RWPE1 (cell line): ENCODE results near the gene DHRS12.

Experiments used
- CTCF ChIA-PET: fragments of 350-600 bp; sonication (Branson Sonifier 250); formaldehyde crosslinking; extraction: SDS; loops from one replicate; lab custom pipeline; 2021; lab: Yijun Ruan, JAX
- POLR2A ChIA-PET: fragments of 400-600 bp; formaldehyde crosslinking; extraction: SDS; loops from one replicate; lab custom pipeline; 2020; ENCODE audit warnings: antibody characterized with exemption; ENCODE audit not compliant: low non-redundant PET; lab: Yijun Ruan, JAX
- DNase-seq: peaks from one replicate; pipeline ENCODE4 v3.0.0; 2012; ENCODE audit warnings: low spot score
- H3K27ac ChIP-seq: fragments of 450-650 bp; 2 replicates; pipeline ENCODE4 v1.5.1; 2017
- TF ChIP-seq, protein P1 (sequence below): fragments of 450-650 bp; conservative IDR thresholded peaks from 2 replicates; pipeline ENCODE4 v1.5.1; 2017; ENCODE audit warnings: low read depth, mild to moderate bottlenecking

Gene DHRS12

DNA sequence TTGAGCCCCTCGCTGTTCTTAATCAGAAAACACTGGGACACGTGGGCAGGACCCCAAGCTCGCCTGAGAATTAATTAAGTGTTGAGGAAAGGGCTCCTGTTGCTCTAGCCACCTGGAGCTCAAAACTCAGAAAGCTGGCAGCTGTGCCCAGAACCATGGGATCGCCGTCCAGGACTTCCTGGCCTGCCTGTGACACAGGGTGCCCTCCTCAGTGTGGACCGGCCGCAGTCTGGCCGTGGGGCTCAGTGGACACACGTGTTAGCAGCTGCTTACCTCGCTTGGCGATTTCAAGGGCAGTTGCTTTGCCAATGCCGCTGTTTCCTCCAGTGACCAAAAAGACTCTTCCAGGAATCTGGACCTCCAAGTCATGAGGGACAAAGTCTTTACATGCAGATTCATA lies 4.7 kb downstream of the DHRS12 start:
- POLR2A ChIA-PET, result no interaction called here
- CTCF ChIA-PET, result no interaction called here
- H3K27ac ChIP-seq, result no peak overlapping the region
- TF ChIP-seq, protein P1, sequence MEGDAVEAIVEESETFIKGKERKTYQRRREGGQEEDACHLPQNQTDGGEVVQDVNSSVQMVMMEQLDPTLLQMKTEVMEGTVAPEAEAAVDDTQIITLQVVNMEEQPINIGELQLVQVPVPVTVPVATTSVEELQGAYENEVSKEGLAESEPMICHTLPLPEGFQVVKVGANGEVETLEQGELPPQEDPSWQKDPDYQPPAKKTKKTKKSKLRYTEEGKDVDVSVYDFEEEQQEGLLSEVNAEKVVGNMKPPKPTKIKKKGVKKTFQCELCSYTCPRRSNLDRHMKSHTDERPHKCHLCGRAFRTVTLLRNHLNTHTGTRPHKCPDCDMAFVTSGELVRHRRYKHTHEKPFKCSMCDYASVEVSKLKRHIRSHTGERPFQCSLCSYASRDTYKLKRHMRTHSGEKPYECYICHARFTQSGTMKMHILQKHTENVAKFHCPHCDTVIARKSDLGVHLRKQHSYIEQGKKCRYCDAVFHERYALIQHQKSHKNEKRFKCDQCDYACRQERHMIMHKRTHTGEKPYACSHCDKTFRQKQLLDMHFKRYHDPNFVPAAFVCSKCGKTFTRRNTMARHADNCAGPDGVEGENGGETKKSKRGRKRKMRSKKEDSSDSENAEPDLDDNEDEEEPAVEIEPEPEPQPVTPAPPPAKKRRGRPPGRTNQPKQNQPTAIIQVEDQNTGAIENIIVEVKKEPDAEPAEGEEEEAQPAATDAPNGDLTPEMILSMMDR, result no peak
- DNase-seq, result no peak

DNA sequence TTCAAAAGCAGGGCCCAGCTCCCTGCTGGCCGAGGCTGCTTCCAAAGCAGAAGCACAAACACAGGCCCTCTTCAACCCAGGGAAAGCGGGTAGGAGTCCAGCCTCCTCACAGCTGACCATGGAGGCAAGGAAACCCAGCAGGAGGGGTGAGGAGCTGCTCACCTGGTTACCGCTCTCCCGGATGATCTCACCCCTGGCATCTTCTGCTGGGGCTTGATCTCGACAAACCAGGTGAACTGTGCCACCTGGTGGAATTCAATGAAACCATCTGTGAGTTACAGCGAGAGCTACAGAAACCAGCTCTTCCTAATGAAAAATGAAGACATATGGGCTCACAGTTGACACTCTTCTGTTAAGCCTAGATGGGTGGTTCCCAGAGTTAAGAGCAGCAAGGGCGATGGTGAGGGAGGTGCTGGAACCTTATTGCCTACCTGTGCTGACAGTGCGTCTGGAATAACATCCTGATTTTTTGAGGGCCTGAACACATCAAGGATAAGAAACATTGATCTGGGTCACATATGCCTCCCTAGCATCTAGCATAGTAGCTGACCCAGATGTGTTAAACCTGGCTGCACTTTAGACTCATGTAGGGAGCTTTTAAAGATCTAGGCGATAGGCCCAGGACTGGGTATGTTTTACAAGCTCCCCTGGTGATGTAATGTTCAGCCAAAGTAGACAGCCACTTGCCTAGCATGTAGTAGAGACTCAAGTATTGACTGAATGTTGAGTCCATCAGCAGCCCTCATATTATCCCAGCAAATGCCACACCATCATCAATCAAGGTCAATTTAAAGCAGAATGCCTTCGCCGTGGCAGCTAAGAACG lies 6.1 kb downstream of the DHRS12 start:
- CTCF ChIA-PET, result interaction anchor here (0.6 to 2.1 kb wide), 16 partner anchors 15 to 672 kb away, joined by 3 to 8 read pairs (median 4); no protein-coding TSS in a partner anchor
- no peak overlapping the region for H3K27ac ChIP-seq
- POLR2A ChIA-PET, result interaction anchor here (0.5 kb wide), 1 partner anchor 61 kb away, joined by 7 read pairs; no protein-coding TSS in a partner anchor
- TF ChIP-seq, protein P1, result peak; percentile 69
- peak; percentile 81 for DNase-seq

DNA sequence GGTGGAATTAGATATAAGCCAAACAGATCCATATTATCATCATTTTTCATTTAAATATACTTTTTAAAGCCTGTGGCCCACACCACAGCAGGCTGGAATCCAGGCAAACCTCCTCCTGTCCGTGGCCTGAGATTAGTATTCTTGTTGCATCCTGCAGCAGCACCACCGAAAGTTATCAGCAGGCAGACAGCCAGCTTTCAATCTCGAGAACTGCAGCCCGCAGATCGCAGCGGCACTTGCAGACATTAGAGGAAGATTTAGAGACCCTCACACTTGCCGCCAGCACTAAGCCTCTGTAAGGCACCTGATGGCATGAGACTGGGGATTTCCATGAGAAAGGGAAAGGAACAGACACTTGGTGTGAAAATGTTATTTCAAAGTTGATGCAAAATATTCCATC lies 7.4 kb downstream of the DHRS12 start:
- CTCF ChIA-PET, result interaction anchor here (1.8 to 2.1 kb wide), 2 partner anchors 510 to 648 kb away, joined by 6 to 8 read pairs; no protein-coding TSS in a partner anchor
- POLR2A ChIA-PET, result no interaction called here
- TF ChIP-seq, protein P1, result no peak
- DNase-seq, result no peak
- H3K27ac ChIP-seq, result no peak overlapping the region

DNA sequence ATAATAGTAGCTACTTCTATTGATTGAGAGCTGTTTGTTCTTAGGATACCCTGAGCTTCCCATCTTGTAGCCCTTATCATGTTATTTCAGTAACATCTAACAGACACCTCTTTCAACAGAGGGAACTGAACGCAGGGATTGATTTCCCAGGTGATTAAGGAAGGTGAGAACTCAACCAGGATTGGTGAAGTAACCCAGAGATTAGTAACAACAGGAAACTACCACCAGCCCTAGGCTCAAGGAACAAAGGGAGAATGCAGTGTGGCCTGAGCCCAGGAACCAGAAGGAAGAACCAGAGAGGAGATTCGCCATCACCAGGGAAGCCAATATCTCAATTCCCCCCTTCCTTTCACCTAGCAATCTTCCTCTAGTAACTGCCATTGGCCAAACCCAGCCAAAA lies 8.5 kb downstream of the DHRS12 start:
- no peak for DNase-seq
- ChIA-PET POLR2A (no interaction called here), CTCF (interaction anchor here (0.6 to 0.7 kb wide), 2 partner anchors 318 to 343 kb away, joined by 3 to 4 read pairs; partner anchors contain the start of gene INTS6)
- no peak overlapping the region for H3K27ac ChIP-seq
- TF ChIP-seq, protein P1, result no peak

DNA sequence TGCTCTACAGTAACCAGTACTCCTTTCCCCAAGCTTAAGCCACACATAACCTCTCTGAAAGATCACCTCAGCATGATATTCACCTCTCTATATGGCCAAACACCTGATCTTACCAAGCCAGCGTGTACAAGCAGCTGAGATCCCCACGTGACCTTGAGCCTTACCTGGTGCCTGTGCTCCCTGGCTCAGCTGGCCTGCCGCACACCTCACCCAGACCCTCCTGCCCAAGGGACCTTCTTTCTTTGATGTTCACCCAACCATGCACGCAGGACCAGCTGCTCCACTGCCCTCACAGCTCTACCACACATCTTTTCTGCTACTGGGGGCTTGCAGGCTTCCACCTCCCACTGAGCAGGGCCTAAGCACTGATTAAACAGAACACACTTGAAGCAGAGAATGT lies 9.0 kb downstream of the DHRS12 start:
- DNase-seq, result no peak
- no peak overlapping the region for H3K27ac ChIP-seq
- ChIA-PET CTCF (interaction anchor here (0.6 kb wide), 1 partner anchor 318 kb away, joined by 3 read pairs; no protein-coding TSS in a partner anchor), POLR2A (no interaction called here)
- TF ChIP-seq, protein P1, result no peak

DNA sequence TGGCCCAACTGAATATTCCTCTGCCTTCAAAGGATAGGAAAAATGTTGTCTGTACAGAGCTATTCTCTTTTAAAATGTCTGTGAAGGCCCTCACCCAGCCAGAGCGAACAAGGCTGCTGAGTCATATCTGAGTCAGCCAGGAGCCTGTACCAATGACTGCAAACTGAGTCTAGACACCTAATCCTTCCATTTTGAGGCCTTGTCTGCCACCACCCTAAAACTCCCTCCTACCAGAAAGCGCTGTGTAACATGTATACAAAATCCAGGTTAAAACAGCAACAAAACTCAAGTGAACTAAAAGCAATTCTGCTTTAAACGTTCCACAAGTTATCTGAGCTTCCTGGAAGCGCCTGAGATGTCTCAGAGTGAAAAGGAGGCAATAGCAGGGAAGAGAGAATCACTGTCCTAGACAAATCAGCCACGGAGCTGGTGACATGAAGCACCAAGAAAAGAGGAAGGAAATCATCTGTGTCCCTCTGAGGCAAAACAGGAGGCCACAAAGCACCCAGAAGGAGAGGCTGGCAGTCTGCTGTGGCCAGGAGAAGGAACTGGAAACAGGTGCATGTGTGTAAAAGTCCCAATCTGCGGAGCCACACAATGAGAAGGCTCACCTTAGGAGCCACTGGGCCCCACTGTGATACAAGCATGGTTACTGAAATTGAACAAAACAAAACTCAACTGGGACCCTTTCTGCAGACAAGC lies 10.2 kb downstream of the DHRS12 start:
- POLR2A ChIA-PET, result no interaction called here
- CTCF ChIA-PET, result interaction anchor here (0.6 to 0.7 kb wide), 3 partner anchors 30 to 373 kb away, joined by 4 to 5 read pairs (median 5); no protein-coding TSS in a partner anchor
- peak; percentile 69 for DNase-seq

More for the DNA sequence above, 10.2 kb downstream of the DHRS12 start:
- TF ChIP-seq, protein P1, result no peak
- H3K27ac ChIP-seq, result peak overlapping the region; percentile 68
